H1 (cell line): ENCODE data around the gene CHCHD6.

Source experiments
- BACH1 ChIP-seq: IDR thresholded peaks from 2 replicates; pipeline ENCODE4 v1.6.1; 2012; ENCODE audit warnings: low read length, improper control_type of control experiment
- CBX8 ChIP-seq: fragments of 300-800, 300-1000 bp; sonication (generic); IDR thresholded peaks from 2 replicates; pipeline ENCODE4 v1.7.1; 2016; ENCODE audit warnings: low read depth, low read length, borderline replicate concordance
- SIRT6 ChIP-seq: IDR thresholded peaks from one replicate; pipeline ENCODE4 v1.7.1; 2012; ENCODE audit warnings: low read length, inconsistent platforms
- TF ChIP-seq, protein P1 (sequence below): IDR thresholded peaks from 2 replicates; pipeline ENCODE4 v1.6.1; 2011; ENCODE audit warnings: low read length, improper control_type of control experiment

DNA sequence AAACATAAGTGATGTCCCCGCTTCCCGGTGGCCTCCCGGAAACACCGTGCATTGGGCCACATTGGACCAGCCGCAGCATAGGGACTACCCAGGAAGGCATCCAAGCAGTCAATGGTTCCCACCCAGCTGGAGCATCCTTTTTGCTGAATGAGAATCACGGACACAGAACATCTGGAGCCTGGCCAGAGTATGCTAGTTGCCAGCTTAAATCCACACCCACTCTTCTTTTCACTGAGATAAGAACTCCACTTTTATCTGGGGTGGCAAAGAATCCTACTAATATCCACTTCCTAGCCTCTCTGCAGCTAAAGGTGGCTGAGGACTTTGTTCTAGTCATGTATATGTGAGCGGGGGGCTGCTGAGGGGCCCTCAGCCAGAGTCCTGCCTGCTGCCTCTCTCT, 183.6 kb downstream of the CHCHD6 start:
- TF ChIP-seq CBX8 (no peak), SIRT6 (no peak), BACH1 (no peak)
- TF ChIP-seq, protein P1, sequence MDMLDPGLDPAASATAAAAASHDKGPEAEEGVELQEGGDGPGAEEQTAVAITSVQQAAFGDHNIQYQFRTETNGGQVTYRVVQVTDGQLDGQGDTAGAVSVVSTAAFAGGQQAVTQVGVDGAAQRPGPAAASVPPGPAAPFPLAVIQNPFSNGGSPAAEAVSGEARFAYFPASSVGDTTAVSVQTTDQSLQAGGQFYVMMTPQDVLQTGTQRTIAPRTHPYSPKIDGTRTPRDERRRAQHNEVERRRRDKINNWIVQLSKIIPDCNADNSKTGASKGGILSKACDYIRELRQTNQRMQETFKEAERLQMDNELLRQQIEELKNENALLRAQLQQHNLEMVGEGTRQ = no peak
